NCI-H1105 (cell line): Measurements from ENCODE around the gene ACSL6.

Experiments
- DNase-seq: peaks from one replicate; lab custom pipeline; 2025; lab: John Stamatoyannopoulos, UW

ACSL6 gene

GRCh38 chr5:132017316-132017715 is 5.9 kb upstream of the ACSL6 start:
- no peak for DNase-seq

- no peak for DNase-seq
Measured at GRCh38 chr5:132016721-132017250, 5.3 kb upstream of the ACSL6 start.

GRCh38 chr5:132013711-132014110 is 2.3 kb upstream of the ACSL6 start:
- DNase-seq, result no peak

GRCh38 chr5:132013006-132013689 is 1.7 kb upstream of the ACSL6 start:
- DNase-seq, result no peak

GRCh38 chr5:132012371-132013005 is 1.0 kb upstream of the ACSL6 start:
- no peak for DNase-seq

GRCh38 chr5:132010989-132011621 is 353 bp downstream of the ACSL6 start:
- no peak for DNase-seq

- DNase-seq, result no peak
Measured at GRCh38 chr5:132010645-132010988, 841 bp downstream of the ACSL6 start.

- no peak for DNase-seq
Measured at GRCh38 chr5:132009706-132010405, 1.6 kb downstream of the ACSL6 start.

GRCh38 chr5:132008961-132009680 is 2.3 kb downstream of the ACSL6 start:
- DNase-seq, result no peak

GRCh38 chr5:132008163-132008473 is 3.3 kb downstream of the ACSL6 start:
- DNase-seq, result no peak

GRCh38 chr5:132007399-132008162 is 3.9 kb downstream of the ACSL6 start:
- peak; percentile 24 for DNase-seq

GRCh38 chr5:132006331-132007120 is 4.9 kb downstream of the ACSL6 start:
- no peak for DNase-seq

GRCh38 chr5:132005591-132005990 is 5.9 kb downstream of the ACSL6 start:
- no peak for DNase-seq

GRCh38 chr5:132003982-132004381 is 7.5 kb downstream of the ACSL6 start:
- DNase-seq, result no peak

GRCh38 chr5:132003170-132003744 is 8.2 kb downstream of the ACSL6 start:
- DNase-seq, result no peak

GRCh38 chr5:132002757-132003156 is 8.7 kb downstream of the ACSL6 start:
- DNase-seq, result no peak

GRCh38 chr5:132001647-132002561 is 9.6 kb downstream of the ACSL6 start:
- DNase-seq, result no peak

GRCh38 chr5:132000677-132001453 is 10.6 kb downstream of the ACSL6 start:
- no peak for DNase-seq

- DNase-seq, result no peak
Measured at GRCh38 chr5:132000241-132000490, 11.3 kb downstream of the ACSL6 start.
